ENCODE measurements around the gene KCNG2. TPM values are rescaled to one million over a fixed set of nuclear protein-coding genes. Genes with fewer than 3 reads are reported as not detected.

KCNG2 gene
- total and polyA plus RNA-seq, 2 of the 4 experiments (the other 2 are of a cell fraction) = not detected

DNA sequence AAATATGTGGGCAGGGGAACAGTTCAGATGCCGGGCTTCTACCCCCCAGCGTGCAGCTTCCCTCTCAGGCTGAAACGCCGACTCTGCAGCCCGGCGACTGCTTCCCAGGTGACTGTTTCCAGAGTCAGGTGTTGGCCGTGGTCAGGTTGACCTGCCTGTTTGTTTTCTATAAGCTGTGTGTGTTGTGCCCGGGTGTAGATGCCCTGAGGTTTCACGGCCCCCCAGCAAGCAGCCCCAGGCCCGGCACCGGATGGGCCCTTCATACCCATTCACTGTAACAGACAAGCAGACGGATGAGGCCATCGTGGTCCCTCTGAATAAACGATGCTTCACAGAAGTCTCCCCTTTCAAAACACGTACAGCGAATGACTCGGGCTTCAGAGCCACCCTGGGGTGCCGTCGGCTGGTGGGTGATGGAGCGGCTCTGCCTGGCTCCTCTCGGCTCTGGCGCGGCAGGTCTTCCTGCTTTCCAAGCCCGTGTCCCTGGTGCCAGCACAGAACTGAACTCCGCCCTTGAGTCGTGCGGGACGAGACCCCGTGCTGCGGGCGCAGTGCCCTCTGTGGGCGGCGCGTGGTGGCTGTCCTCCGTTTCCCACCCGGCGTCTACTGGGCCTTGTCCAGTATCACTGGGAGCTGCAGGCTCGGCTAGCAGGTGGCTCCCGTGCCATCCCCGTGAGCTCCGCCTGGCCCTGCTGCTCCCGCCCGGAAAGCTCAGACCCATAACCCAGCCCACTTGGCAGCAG, 15.0 kb upstream of the KCNG2 start:
- H3K9ac ChIP-seq (ENCODE audit: low read depth, low read length) = no peak overlapping the region
- H3K4me1 ChIP-seq (ENCODE audit: control insufficient read depth, insufficient read depth, low read length) = peaks cover 6% of the 10 kb centered on the region; the same call in 1 of the 2 replicates
- no peak overlapping the region for H4K5ac ChIP-seq (ENCODE audit: low read depth, low read length)
- H3K4me3 ChIP-seq (ENCODE audit: insufficient read depth, low read depth, low read length) = no peak overlapping the region
- no peak overlapping the region for H2BK20ac ChIP-seq (ENCODE audit: low read depth, low read length)
- peaks cover 27% of the 10 kb centered on the region for H3K27me3 ChIP-seq (ENCODE audit: control insufficient read depth, insufficient read depth, low read length)
- no peaks in the 10 kb centered on the region; the same call in 1 of the 2 replicates for H3K9me3 ChIP-seq (ENCODE audit: control insufficient read depth, insufficient read depth, low read length)
- H3K18ac ChIP-seq (ENCODE audit: low read depth, low read length) = no peak overlapping the region
- no TSS peak for BruUV-seq (replicated peaks)
- H4K8ac ChIP-seq (ENCODE audit: low read depth in 2 of 2, low read length in 2 of 2) = no peak overlapping the region
- no peaks in the 10 kb centered on the region for H3K9me1 ChIP-seq (ENCODE audit: insufficient read depth, low read length)
- no peak overlapping the region for H3K4ac ChIP-seq (ENCODE audit: low read depth, low read length)
- no peak overlapping the region for H3K56ac ChIP-seq (ENCODE audit: extremely low read depth, insufficient read depth, low read length)
- H3K14ac ChIP-seq (replicated peaks; ENCODE audit: low read depth, low read length) = no peak overlapping the region
- H2AFZ ChIP-seq (replicated peaks; ENCODE audit: low read length, poor library complexity) = no peak overlapping the region
- H3K27ac ChIP-seq (ENCODE audit: insufficient read depth, low read length) = no peak overlapping the region
- no peaks in the 10 kb centered on the region for H3K36me3 ChIP-seq (ENCODE audit: control insufficient read depth, insufficient read depth, low read length)
- TF ChIP-seq CEBPB (IDR thresholded peaks at IDR 0.05; ENCODE audit: low read depth, low read length) (no peak), POLR2A (IDR thresholded peaks at IDR 0.05; ENCODE audit: low read depth, low read length) (no peak), RFX5 (IDR thresholded peaks at IDR 0.05; ENCODE audit: low read depth, low read length) (no peak), RCOR1 (IDR thresholded peaks at IDR 0.05; ENCODE audit: insufficient replicate concordance, low read length) (no peak), FOS (IDR thresholded peaks at IDR 0.05; ENCODE audit: low read depth, low read length) (no peak), MAZ (IDR thresholded peaks at IDR 0.05; ENCODE audit: borderline replicate concordance, low read depth, low read length) (no peak), SMC3 (IDR thresholded peaks at IDR 0.05; ENCODE audit: low read depth, low read length) (no peak), MXI1 (IDR thresholded peaks at IDR 0.05; ENCODE audit: borderline replicate concordance, low read depth, low read length) (no peak), MAFK (IDR thresholded peaks at IDR 0.05; ENCODE audit: low read depth, low read length) (no peak), RAD21 (IDR thresholded peaks at IDR 0.05; ENCODE audit: low read length) (no peak), NFE2L2 (IDR thresholded peaks at IDR 0.05; ENCODE audit: low read depth, low read length) (no peak), CHD1 (IDR thresholded peaks at IDR 0.05; ENCODE audit: low read depth, low read length) (no peak), BHLHE40 (IDR thresholded peaks at IDR 0.05; ENCODE audit: low read depth, low read length) (no peak)
- TF ChIP-seq, protein P1, sequence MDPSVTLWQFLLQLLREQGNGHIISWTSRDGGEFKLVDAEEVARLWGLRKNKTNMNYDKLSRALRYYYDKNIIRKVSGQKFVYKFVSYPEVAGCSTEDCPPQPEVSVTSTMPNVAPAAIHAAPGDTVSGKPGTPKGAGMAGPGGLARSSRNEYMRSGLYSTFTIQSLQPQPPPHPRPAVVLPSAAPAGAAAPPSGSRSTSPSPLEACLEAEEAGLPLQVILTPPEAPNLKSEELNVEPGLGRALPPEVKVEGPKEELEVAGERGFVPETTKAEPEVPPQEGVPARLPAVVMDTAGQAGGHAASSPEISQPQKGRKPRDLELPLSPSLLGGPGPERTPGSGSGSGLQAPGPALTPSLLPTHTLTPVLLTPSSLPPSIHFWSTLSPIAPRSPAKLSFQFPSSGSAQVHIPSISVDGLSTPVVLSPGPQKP (IDR thresholded peaks at IDR 0.05; ENCODE audit: borderline replicate concordance, low read depth, low read length) = no peak
- TF ChIP-seq, protein P2, sequence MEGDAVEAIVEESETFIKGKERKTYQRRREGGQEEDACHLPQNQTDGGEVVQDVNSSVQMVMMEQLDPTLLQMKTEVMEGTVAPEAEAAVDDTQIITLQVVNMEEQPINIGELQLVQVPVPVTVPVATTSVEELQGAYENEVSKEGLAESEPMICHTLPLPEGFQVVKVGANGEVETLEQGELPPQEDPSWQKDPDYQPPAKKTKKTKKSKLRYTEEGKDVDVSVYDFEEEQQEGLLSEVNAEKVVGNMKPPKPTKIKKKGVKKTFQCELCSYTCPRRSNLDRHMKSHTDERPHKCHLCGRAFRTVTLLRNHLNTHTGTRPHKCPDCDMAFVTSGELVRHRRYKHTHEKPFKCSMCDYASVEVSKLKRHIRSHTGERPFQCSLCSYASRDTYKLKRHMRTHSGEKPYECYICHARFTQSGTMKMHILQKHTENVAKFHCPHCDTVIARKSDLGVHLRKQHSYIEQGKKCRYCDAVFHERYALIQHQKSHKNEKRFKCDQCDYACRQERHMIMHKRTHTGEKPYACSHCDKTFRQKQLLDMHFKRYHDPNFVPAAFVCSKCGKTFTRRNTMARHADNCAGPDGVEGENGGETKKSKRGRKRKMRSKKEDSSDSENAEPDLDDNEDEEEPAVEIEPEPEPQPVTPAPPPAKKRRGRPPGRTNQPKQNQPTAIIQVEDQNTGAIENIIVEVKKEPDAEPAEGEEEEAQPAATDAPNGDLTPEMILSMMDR (conservative IDR thresholded peaks at IDR 0.05; ENCODE audit: low read depth, low read length) = no peak
- TF ChIP-seq, protein P3, sequence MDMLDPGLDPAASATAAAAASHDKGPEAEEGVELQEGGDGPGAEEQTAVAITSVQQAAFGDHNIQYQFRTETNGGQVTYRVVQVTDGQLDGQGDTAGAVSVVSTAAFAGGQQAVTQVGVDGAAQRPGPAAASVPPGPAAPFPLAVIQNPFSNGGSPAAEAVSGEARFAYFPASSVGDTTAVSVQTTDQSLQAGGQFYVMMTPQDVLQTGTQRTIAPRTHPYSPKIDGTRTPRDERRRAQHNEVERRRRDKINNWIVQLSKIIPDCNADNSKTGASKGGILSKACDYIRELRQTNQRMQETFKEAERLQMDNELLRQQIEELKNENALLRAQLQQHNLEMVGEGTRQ (IDR thresholded peaks at IDR 0.05; ENCODE audit: low read depth, low read length) = no peak
- ChIA-PET POLR2A (ENCODE audit: unreplicated experiment) (no interaction called here), CTCF (no interaction called here)
- 85% methylated on average over 38 of the region's 43 CpGs; no CpG with 5 or more reads in 1 of the 2 experiments for WGBS, 2 experiments (ENCODE audit: extremely low coverage in 2 of 2, insufficient read length in 1 of 2)
- no peak overlapping the region for H2BK5ac ChIP-seq (ENCODE audit: low read depth, low read length, poor library complexity, severe bottlenecking)
- in situ Hi-C loops (cut with MboI; ENCODE audit: low sequenced_read_pairs) = no loop called here
- H2AK5ac ChIP-seq (ENCODE audit: low read depth, low read length) = no peak overlapping the region
- H3K4me2 ChIP-seq (ENCODE audit: low read depth, low read length) = no peak overlapping the region
- H2AK9ac ChIP-seq (replicated peaks; ENCODE audit: low read depth, low read length, poor library complexity) = no peak overlapping the region
- H3K79me1 ChIP-seq (ENCODE audit: low read depth in 1 of 2, low read length in 2 of 2) = no peaks in the 10 kb centered on the region
- dilution Hi-C loops (cut with HindIII; ENCODE audit: low sequenced_read_pairs, unreplicated experiment) = no loop called here
- DNase-seq = no peak
- no peak overlapping the region for H2BK120ac ChIP-seq (ENCODE audit: low read depth, low read length)
- H4K91ac ChIP-seq (ENCODE audit: insufficient read depth, low read depth, low read length) = no peak overlapping the region
- H3K23ac ChIP-seq (ENCODE audit: low read depth, low read length) = no peak overlapping the region
- intact Hi-C loops (cut with micrococcal nuclease) = no loop called here
- no peak overlapping the region for H2BK15ac ChIP-seq (ENCODE audit: low read depth, low read length)
- no peaks in the 10 kb centered on the region for H4K20me1 ChIP-seq (ENCODE audit: insufficient read depth, low read length)
- no peak for ATAC-seq (ENCODE audit: low read depth)

Data from IMR-90 (cell line).